GM23338 (cell line): Measurements from ENCODE around the gene PPP2R2B. TPM values are rescaled to one million over a fixed set of nuclear protein-coding genes. Genes with fewer than 3 reads are reported as not detected.

Experiments
- ATAC-seq: fragments of 200-7000 bp; cut with Tn5 transposase; 3 replicates; pipeline ENCODE4 v1.9.1; 2020
- DNase-seq: peaks from one replicate; pipeline ENCODE4 v3.0.0-alpha.2; 2015; ENCODE audit warnings: low spot score
- H2AFZ ChIP-seq: fragments of 200-600 bp; sonication (generic); 2 replicates; pipeline ENCODE4 v1.8.0; 2016; ENCODE audit warnings: antibody characterized with exemption, mild to moderate bottlenecking, moderate library complexity
- H3F3A ChIP-seq: fragments of 200-600 bp; sonication (generic); replicated peaks from 2 replicates; pipeline ENCODE4 v1.8.0; 2017; ENCODE audit warnings: antibody characterized with exemption, mixed run types, low read depth
- H3K27ac ChIP-seq: fragments of 200-600 bp; sonication (generic); 2 replicates; pipeline ENCODE4 v1.6.1; 2016; ENCODE audit warnings: low read depth
- H3K27me3 ChIP-seq: fragments of 200-600 bp; sonication (generic); 2 replicates; pipeline ENCODE4 v1.8.0; 2016; ENCODE audit warnings: mild to moderate bottlenecking, mixed run types, moderate library complexity; ENCODE audit not compliant: insufficient read depth
- H3K36me3 ChIP-seq: fragments of 200-600 bp; sonication (generic); 2 replicates; pipeline ENCODE4 v1.8.0; 2016; ENCODE audit warnings: mild to moderate bottlenecking; ENCODE audit not compliant: insufficient read depth
- H3K4me1 ChIP-seq: fragments of 200-600 bp; sonication (generic); 2 replicates; pipeline ENCODE4 v1.8.0; 2016; ENCODE audit warnings: mild to moderate bottlenecking, moderate library complexity; ENCODE audit not compliant: insufficient read depth
- H3K4me2 ChIP-seq: fragments of 200-600 bp; sonication (generic); 2 replicates; pipeline ENCODE4 v1.7.1; 2017; ENCODE audit warnings: mixed run types
- H3K4me3 ChIP-seq: fragments of 200-600 bp; sonication (generic); 2 replicates; pipeline ENCODE4 v1.6.1; 2016; ENCODE audit warnings: mixed run types
- H3K79me2 ChIP-seq: fragments of 200-600 bp; sonication (generic); replicated peaks from 2 replicates; pipeline ENCODE4 v1.8.0; 2017; ENCODE audit warnings: mild to moderate bottlenecking; ENCODE audit not compliant: insufficient read depth
- H3K9me2 ChIP-seq: fragments of 200-600 bp; sonication (generic); 2 replicates; pipeline ENCODE4 v1.8.0; 2017; ENCODE audit not compliant: insufficient read depth
- H4K20me1 ChIP-seq: fragments of 200-600 bp; sonication (generic); replicated peaks from 2 replicates; pipeline ENCODE4 v1.8.0; 2017; ENCODE audit warnings: mild to moderate bottlenecking; ENCODE audit not compliant: insufficient read depth
- H3K27ac Mint-ChIP-seq: 2 replicates; pipeline ENCODE4 v1.8.0; 2020; ENCODE audit warnings: inconsistent platforms, mild to moderate bottlenecking, moderate library complexity, mixed read lengths
- H3K27me3 Mint-ChIP-seq: 3 replicates; pipeline ENCODE4 v1.8.0; 2022; ENCODE audit warnings: low read depth, mild to moderate bottlenecking, moderate library complexity, mixed read lengths, inconsistent platforms; ENCODE audit not compliant: insufficient read depth, poor library complexity
- H3K36me3 Mint-ChIP-seq: 3 replicates; pipeline ENCODE4 v1.8.0; 2021; ENCODE audit warnings: low read depth, mild to moderate bottlenecking, inconsistent platforms, moderate library complexity, mixed read lengths
- H3K4me1 Mint-ChIP-seq: 3 replicates; pipeline ENCODE4 v1.8.0; 2020; ENCODE audit warnings: mild to moderate bottlenecking, inconsistent platforms, mixed read lengths
- H3K4me3 Mint-ChIP-seq: 3 replicates; pipeline ENCODE4 v1.8.0; 2021; ENCODE audit warnings: moderate library complexity, mild to moderate bottlenecking, inconsistent platforms, mixed read lengths
- H3K9me3 Mint-ChIP-seq: 3 replicates; pipeline ENCODE4 v1.8.0; 2020; ENCODE audit warnings: moderate library complexity, mild to moderate bottlenecking, inconsistent platforms, mixed read lengths
- CREB1 ChIP-seq: fragments of 250-450 bp; sonication (Bioruptor Pico); IDR thresholded peaks from 2 replicates; pipeline ENCODE4 v1.5.0; 2020; ENCODE audit warnings: low read depth, mild to moderate bottlenecking, moderate library complexity
- JUNB ChIP-seq: IDR thresholded peaks from one replicate; pipeline ENCODE4 v1.6.1; 2016; ENCODE audit warnings: antibody characterized with exemption; ENCODE audit not compliant: unreplicated experiment
- NANOG ChIP-seq: IDR thresholded peaks from 2 replicates; pipeline ENCODE4 v1.6.1; 2016; ENCODE audit warnings: antibody characterized with exemption, borderline replicate concordance
- ZNF462 ChIP-seq: fragments of 250-450 bp; sonication (Bioruptor Pico); IDR thresholded peaks from 2 replicates; pipeline ENCODE4 v1.5.0; 2020; ENCODE audit warnings: mild to moderate bottlenecking, moderate library complexity
- polyA plus RNA-seq: library from polyadenylated mRNA; unstranded; fragments of >200 nt; fragmentation: Nextera tagmentation; extraction: Ambion mirVana; gene quantifications from 2 replicates; pipeline ENCODE4 v1.2.1, GENCODE V29; 2016
- total RNA-seq: library from RNA; depleted of rRNA; stranded (reverse); fragments of >200 nt; shearing (Covaris generic); gene quantifications from 2 replicates; pipeline ENCODE4 v1.2.3, GENCODE V29; 2014

Gene PPP2R2B
- total and polyA plus RNA-seq, 2 experiments from 2014 or later: 21.3 to 33.9 TPM

GRCh38 chr5:146791471-146791870 lies 87.1 kb downstream of the PPP2R2B start (continued):
- no peak for TF ChIP-seq ZNF462 (CRISPR knock-in tag)
- TF ChIP-seq CREB1 (CRISPR knock-in tag): no peak
- no peak for TF ChIP-seq JUNB

DNA sequence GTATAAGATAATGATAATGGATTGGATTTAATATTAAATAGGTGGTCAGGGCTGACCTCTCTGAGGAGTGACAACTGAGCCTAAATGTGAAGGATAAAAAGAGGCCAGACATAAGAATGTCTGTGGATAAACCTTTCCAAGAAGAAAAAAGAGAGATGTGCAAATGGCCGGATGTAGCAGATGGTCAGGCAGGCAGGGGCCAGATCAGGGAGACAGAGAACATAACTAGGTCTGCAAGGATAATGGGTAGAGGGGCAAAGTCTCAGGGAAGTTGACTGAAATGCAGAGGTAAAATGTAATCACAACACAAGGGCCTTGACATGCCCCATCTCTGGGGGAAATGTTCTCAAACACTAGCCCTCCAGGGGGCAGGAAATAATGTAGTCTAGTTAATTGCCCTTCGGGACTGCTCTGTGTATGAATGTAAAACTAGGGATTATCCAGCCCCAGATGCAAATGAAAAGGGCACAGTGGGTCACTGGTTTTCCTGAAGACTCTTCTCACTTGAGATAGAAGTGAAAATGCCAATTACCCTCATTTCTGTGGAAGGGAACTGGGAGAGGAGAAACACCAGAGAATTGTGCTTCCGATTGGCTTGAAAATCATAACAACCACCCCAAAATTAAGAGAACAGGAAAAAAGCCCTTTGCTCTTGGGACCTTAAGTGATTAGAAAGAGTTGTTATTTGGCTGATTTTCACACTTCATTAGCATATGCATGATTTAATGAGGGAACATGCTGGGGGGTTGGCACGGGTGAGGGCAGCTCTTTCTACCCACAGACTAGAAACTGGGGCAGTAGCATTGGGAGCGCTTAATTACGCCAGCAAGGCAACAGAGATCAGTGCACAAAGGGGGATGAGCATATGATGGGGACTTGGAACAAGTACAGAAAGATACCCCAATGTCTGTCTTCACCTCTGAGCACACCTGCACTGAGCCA lies 88.6 kb downstream of the PPP2R2B start:
- peak overlapping the region; percentile 85 for H3K27ac Mint-ChIP-seq
- TF ChIP-seq CREB1 (CRISPR knock-in tag): peak; percentile 32; the same call in 1 of the 2 replicates
- TF ChIP-seq JUNB: no peak
- TF ChIP-seq NANOG: peak; percentile 91
- TF ChIP-seq ZNF462 (CRISPR knock-in tag): peak; percentile 65; the same call in 1 of the 2 replicates
- Histone ChIP-seq H4K20me1 (no peaks in the 10 kb centered on the region), H3K36me3 (no peaks in the 10 kb centered on the region), H3K4me2 (peak overlapping the region; percentile 56), H3K4me1 (peaks cover 40% of the 10 kb centered on the region), H3K4me3 (peak overlapping the region; percentile 7; the same call in 1 of the 2 replicates), H3K27ac (peak overlapping the region; percentile 90), H3F3A (no peaks in the 10 kb centered on the region), H3K27me3 (no peaks in the 10 kb centered on the region), H3K79me2 (no peaks in the 10 kb centered on the region), H2AFZ (no peak overlapping the region), H3K9me2 (no peaks in the 10 kb centered on the region)
- H3K36me3 Mint-ChIP-seq: peaks cover 10% of the 10 kb centered on the region; the same call in 1 of the 3 replicates
- H3K4me1 Mint-ChIP-seq: peaks cover 56% of the 10 kb centered on the region
- H3K9me3 Mint-ChIP-seq: peaks cover 3% of the 10 kb centered on the region; the same call in 2 of the 3 replicates
- DNase-seq (peak; percentile 69), ATAC-seq (peak; percentile 78)
- peaks cover 4% of the 10 kb centered on the region for H3K27me3 Mint-ChIP-seq
- peak overlapping the region; percentile 31 for H3K4me3 Mint-ChIP-seq
